IMR-90 (cell line): ENCODE results near the gene SCYL2.

Experiments
- CHD1 ChIP-seq: IDR thresholded peaks from 2 replicates; pipeline ENCODE4 v1.6.1; 2012; ENCODE audit warnings: low read depth, low read length, improper control_type of control experiment
- CTCF ChIP-seq: conservative IDR thresholded peaks from 2 replicates; pipeline ENCODE4 v1.5.1; 2012; ENCODE audit warnings: mild to moderate bottlenecking, low read depth, low read length, improper control_type of control experiment
- ELK1 ChIP-seq: fragments of 150-350 bp; IDR thresholded peaks from 2 replicates; pipeline ENCODE4 v1.6.1; 2016; ENCODE audit warnings: low read depth, mild to moderate bottlenecking, low read length, moderate library complexity, borderline replicate concordance
- MAFK ChIP-seq: IDR thresholded peaks from 2 replicates; pipeline ENCODE4 v1.6.1; 2012; ENCODE audit warnings: low read depth, low read length, improper control_type of control experiment
- MAZ ChIP-seq: IDR thresholded peaks from 2 replicates; pipeline ENCODE4 v1.6.1; 2012; ENCODE audit warnings: low read depth, mild to moderate bottlenecking, low read length, improper control_type of control experiment, moderate library complexity, borderline replicate concordance
- POLR2A ChIP-seq: IDR thresholded peaks from 2 replicates; pipeline ENCODE4 v1.6.1; 2012; ENCODE audit warnings: mild to moderate bottlenecking, low read depth, low read length
- RAD21 ChIP-seq: IDR thresholded peaks from 2 replicates; pipeline ENCODE4 v1.6.1; 2012; ENCODE audit warnings: low read length, improper control_type of control experiment
- RCOR1 ChIP-seq: IDR thresholded peaks from 2 replicates; pipeline ENCODE4 v1.6.1; 2012; ENCODE audit warnings: mild to moderate bottlenecking, low read length, improper control_type of control experiment; ENCODE audit not compliant: insufficient replicate concordance
- RFX5 ChIP-seq: IDR thresholded peaks from 2 replicates; pipeline ENCODE4 v1.8.0; 2012; ENCODE audit warnings: low read depth, mild to moderate bottlenecking, low read length, moderate library complexity
- SMC3 ChIP-seq: fragments of 150-350 bp; IDR thresholded peaks from 2 replicates; pipeline ENCODE4 v1.6.1; 2016; ENCODE audit warnings: low read depth, mild to moderate bottlenecking, antibody characterized with exemption, low read length, moderate library complexity

- no peak for TF ChIP-seq CTCF
- TF ChIP-seq POLR2A, result no peak
- TF ChIP-seq RCOR1, result no peak
- TF ChIP-seq MAZ, result no peak
- TF ChIP-seq SMC3, result no peak
- no peak for TF ChIP-seq ELK1
- TF ChIP-seq RAD21, result no peak
- no peak for TF ChIP-seq RFX5
- no peak for TF ChIP-seq MAFK
- TF ChIP-seq CHD1, result no peak
These were observed 26.0 kb downstream of the SCYL2 start for GRCh38 chr12:100293017-100293416.
